HepG2 (cell line): ENCODE data around the gene HIC1. TPM values are rescaled to one million over a fixed set of nuclear protein-coding genes. Genes with fewer than 3 reads are reported as not detected.
A peak's percentile ranks its signal among the peaks of the same experiment; 100 is the strongest.

Experiments used
- BHLHE40 ChIP-seq: IDR thresholded peaks from 2 replicates; pipeline ENCODE4 v1.6.1; 2011; ENCODE audit warnings: low read length, improper control_type of control experiment
- ETV6 ChIP-seq: sonication (generic); formaldehyde crosslinking; conservative IDR thresholded peaks from 2 replicates; pipeline ENCODE4 v1.4.0; 2020; ENCODE audit warnings: missing genetic modification reagents
- KLF13 ChIP-seq: sonication (generic); formaldehyde crosslinking; IDR thresholded peaks from 2 replicates; pipeline ENCODE4 v1.4.0; 2020; ENCODE audit warnings: mild to moderate bottlenecking, missing genetic modification reagents
- MATR3 ChIP-seq: sonication (generic); formaldehyde crosslinking; IDR thresholded peaks from 2 replicates; pipeline ENCODE4 v1.4.0; 2020; ENCODE audit warnings: missing genetic modification reagents
- SP5 ChIP-seq: IDR thresholded peaks from 2 replicates; pipeline ENCODE4 v1.6.1; 2016; ENCODE audit warnings: low read depth, borderline replicate concordance
- ZNF383 ChIP-seq: sonication (generic); formaldehyde crosslinking; IDR thresholded peaks from 2 replicates; pipeline ENCODE4 v1.4.0; 2020; ENCODE audit warnings: missing genetic modification reagents, mild to moderate bottlenecking, borderline replicate concordance
- polyA plus RNA-seq, 8 experiments: library from polyadenylated mRNA; depleted of rRNA in 3 of 8; stranded (reverse) in 7 of 8; unstranded in 1 of 8; fragments of >200 nt; fragmentation: Illumina TruSeq in 4 of 8; extraction: Trizol in 4 of 8; gene quantifications; 2 replicates each; pipeline versions ENCODE4 v1.2.1 to v1.2.3, GENCODE V29; 2011 to 2016; ENCODE audit warnings: low read depth in 4 of 8, missing spikeins in 1 of 8, mixed read lengths in 1 of 8; ENCODE audit not compliant: insufficient read depth in 1 of 8
- total RNA-seq, 5 experiments: library from RNA; depleted of rRNA; stranded (reverse); fragments of >200 nt; fragmentation: Illumina TruSeq; extraction: Trizol; gene quantifications; 2 replicates each; pipeline ENCODE4 v1.2.3, GENCODE V29; 2016; ENCODE audit warnings: low read depth in 1 of 5
- TF ChIP-seq, protein P1 (sequence below): sonication (generic); formaldehyde crosslinking; IDR thresholded peaks from 2 replicates; pipeline ENCODE4 v1.5.0; 2020; ENCODE audit warnings: mild to moderate bottlenecking, missing genetic modification reagents
- TF ChIP-seq, protein P2 (sequence below): sonication (generic); formaldehyde crosslinking; conservative IDR thresholded peaks from 2 replicates; pipeline ENCODE4 v1.8.0; 2022; ENCODE audit warnings: low read depth, missing genetic modification reagents
- TF ChIP-seq, protein P3 (sequence below), 2 experiments: fragments of 450-650 bp in 1 of 2; sonication (generic) in 1 of 2; formaldehyde crosslinking in 1 of 2; IDR thresholded peaks; 2 replicates each; pipeline versions ENCODE4 v1.6.1 to v1.8.0; 2016 to 2022; ENCODE audit warnings: antibody characterized with exemption in 1 of 2, mild to moderate bottlenecking in 1 of 2, missing genetic modification reagents in 1 of 2
- TF ChIP-seq, protein P4 (sequence below): sonication (generic); formaldehyde crosslinking; IDR thresholded peaks from 2 replicates; pipeline ENCODE4 v1.8.1; 2023; ENCODE audit warnings: mild to moderate bottlenecking, inconsistent platforms, moderate library complexity, missing genetic modification reagents, borderline replicate concordance
- TF ChIP-seq, protein P5 (sequence below): sonication (generic); formaldehyde crosslinking; IDR thresholded peaks from 2 replicates; pipeline ENCODE4 v1.4.0; 2020; ENCODE audit warnings: missing genetic modification reagents

The HIC1 gene
- total and polyA plus RNA-seq, 2 of the 13 experiments (the other 11 are each of a cell fraction or from before 2014, with no cell fraction given): 0.04 to 0.31 TPM

DNA sequence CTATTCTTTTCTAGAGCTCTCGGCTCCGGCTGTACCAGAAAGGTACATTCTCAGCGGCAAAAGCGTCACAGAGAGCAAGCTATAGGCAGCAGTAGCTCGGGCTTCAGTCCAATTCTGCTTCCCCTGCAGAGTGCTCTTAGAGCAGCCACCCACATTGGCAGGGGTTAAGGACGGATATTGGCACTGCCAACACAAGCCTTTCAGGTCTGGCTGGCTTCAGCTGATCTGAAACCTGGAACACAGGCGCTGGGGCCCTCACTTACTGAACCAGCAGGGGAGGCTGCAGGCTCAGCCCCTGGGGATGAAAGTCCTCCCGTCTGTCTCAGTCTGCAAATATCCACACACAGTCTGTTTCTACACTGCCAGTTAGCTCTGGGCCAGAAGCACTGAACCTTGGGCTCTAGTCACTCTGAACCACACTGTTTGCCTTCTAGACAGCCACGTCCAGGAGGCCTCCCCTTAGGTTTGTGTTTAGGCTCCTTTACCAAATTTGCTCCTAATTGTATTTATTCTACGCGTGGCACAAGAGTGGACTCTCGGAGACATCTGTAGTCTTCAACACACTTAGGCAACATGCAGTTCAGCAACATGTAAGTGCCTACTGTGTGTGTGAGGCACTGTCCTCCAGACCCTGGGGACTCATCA is 40.1 kb downstream of the HIC1 start (continued):
- TF ChIP-seq, protein P1, sequence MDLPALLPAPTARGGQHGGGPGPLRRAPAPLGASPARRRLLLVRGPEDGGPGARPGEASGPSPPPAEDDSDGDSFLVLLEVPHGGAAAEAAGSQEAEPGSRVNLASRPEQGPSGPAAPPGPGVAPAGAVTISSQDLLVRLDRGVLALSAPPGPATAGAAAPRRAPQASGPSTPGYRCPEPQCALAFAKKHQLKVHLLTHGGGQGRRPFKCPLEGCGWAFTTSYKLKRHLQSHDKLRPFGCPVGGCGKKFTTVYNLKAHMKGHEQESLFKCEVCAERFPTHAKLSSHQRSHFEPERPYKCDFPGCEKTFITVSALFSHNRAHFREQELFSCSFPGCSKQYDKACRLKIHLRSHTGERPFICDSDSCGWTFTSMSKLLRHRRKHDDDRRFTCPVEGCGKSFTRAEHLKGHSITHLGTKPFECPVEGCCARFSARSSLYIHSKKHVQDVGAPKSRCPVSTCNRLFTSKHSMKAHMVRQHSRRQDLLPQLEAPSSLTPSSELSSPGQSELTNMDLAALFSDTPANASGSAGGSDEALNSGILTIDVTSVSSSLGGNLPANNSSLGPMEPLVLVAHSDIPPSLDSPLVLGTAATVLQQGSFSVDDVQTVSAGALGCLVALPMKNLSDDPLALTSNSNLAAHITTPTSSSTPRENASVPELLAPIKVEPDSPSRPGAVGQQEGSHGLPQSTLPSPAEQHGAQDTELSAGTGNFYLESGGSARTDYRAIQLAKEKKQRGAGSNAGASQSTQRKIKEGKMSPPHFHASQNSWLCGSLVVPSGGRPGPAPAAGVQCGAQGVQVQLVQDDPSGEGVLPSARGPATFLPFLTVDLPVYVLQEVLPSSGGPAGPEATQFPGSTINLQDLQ (CRISPR knock-in tag): no peak
- TF ChIP-seq KLF13 (no peak), MATR3 (CRISPR knock-in tag) (no peak), SP5 (no peak), BHLHE40 (no peak), ETV6 (no peak), ZNF383 (no peak)
- TF ChIP-seq, protein P2, sequence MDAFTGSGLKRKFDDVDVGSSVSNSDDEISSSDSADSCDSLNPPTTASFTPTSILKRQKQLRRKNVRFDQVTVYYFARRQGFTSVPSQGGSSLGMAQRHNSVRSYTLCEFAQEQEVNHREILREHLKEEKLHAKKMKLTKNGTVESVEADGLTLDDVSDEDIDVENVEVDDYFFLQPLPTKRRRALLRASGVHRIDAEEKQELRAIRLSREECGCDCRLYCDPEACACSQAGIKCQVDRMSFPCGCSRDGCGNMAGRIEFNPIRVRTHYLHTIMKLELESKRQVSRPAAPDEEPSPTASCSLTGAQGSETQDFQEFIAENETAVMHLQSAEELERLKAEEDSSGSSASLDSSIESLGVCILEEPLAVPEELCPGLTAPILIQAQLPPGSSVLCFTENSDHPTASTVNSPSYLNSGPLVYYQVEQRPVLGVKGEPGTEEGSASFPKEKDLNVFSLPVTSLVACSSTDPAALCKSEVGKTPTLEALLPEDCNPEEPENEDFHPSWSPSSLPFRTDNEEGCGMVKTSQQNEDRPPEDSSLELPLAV (CRISPR knock-in tag): no peak
- TF ChIP-seq, protein P3, sequence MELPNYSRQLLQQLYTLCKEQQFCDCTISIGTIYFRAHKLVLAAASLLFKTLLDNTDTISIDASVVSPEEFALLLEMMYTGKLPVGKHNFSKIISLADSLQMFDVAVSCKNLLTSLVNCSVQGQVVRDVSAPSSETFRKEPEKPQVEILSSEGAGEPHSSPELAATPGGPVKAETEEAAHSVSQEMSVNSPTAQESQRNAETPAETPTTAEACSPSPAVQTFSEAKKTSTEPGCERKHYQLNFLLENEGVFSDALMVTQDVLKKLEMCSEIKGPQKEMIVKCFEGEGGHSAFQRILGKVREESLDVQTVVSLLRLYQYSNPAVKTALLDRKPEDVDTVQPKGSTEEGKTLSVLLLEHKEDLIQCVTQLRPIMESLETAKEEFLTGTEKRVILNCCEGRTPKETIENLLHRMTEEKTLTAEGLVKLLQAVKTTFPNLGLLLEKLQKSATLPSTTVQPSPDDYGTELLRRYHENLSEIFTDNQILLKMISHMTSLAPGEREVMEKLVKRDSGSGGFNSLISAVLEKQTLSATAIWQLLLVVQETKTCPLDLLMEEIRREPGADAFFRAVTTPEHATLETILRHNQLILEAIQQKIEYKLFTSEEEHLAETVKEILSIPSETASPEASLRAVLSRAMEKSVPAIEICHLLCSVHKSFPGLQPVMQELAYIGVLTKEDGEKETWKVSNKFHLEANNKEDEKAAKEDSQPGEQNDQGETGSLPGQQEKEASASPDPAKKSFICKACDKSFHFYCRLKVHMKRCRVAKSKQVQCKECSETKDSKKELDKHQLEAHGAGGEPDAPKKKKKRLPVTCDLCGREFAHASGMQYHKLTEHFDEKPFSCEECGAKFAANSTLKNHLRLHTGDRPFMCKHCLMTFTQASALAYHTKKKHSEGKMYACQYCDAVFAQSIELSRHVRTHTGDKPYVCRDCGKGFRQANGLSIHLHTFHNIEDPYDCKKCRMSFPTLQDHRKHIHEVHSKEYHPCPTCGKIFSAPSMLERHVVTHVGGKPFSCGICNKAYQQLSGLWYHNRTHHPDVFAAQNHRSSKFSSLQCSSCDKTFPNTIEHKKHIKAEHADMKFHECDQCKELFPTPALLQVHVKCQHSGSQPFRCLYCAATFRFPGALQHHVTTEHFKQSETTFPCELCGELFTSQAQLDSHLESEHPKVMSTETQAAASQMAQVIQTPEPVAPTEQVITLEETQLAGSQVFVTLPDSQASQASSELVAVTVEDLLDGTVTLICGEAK (IDR thresholded peaks at IDR 0.05): no peak
- TF ChIP-seq, protein P3 (CRISPR knock-in tag; IDR thresholded peaks at IDR 0.05): no peak
- TF ChIP-seq, protein P4, sequence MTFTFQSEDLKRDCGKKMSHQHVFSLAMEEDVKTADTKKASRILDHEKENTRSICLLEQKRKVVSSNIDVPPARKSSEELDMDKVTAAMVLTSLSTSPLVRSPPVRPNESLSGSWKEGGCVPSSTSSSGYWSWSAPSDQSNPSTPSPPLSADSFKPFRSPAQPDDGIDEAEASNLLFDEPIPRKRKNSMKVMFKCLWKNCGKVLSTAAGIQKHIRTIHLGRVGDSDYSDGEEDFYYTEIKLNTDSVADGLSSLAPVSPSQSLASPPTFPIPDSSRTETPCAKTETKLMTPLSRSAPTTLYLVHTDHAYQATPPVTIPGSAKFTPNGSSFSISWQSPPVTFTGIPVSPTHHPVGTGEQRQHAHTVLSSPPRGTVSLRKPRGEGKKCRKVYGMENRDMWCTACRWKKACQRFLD (CRISPR knock-in tag): no peak
- TF ChIP-seq, protein P5, sequence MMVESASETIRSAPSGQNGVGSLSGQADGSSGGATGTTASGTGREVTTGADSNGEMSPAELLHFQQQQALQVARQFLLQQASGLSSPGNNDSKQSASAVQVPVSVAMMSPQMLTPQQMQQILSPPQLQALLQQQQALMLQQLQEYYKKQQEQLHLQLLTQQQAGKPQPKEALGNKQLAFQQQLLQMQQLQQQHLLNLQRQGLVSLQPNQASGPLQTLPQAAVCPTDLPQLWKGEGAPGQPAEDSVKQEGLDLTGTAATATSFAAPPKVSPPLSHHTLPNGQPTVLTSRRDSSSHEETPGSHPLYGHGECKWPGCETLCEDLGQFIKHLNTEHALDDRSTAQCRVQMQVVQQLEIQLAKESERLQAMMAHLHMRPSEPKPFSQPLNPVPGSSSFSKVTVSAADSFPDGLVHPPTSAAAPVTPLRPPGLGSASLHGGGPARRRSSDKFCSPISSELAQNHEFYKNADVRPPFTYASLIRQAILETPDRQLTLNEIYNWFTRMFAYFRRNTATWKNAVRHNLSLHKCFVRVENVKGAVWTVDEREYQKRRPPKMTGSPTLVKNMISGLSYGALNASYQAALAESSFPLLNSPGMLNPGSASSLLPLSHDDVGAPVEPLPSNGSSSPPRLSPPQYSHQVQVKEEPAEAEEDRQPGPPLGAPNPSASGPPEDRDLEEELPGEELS (CRISPR knock-in tag): peak; percentile 61
